ENCODE measurements around the gene GNGT2. TPM values are rescaled to one million over a fixed set of nuclear protein-coding genes. Genes with fewer than 3 reads are reported as not detected.

GNGT2 gene
- total and polyA plus RNA-seq, 2 experiments from 2014 or later = not detected

DNA sequence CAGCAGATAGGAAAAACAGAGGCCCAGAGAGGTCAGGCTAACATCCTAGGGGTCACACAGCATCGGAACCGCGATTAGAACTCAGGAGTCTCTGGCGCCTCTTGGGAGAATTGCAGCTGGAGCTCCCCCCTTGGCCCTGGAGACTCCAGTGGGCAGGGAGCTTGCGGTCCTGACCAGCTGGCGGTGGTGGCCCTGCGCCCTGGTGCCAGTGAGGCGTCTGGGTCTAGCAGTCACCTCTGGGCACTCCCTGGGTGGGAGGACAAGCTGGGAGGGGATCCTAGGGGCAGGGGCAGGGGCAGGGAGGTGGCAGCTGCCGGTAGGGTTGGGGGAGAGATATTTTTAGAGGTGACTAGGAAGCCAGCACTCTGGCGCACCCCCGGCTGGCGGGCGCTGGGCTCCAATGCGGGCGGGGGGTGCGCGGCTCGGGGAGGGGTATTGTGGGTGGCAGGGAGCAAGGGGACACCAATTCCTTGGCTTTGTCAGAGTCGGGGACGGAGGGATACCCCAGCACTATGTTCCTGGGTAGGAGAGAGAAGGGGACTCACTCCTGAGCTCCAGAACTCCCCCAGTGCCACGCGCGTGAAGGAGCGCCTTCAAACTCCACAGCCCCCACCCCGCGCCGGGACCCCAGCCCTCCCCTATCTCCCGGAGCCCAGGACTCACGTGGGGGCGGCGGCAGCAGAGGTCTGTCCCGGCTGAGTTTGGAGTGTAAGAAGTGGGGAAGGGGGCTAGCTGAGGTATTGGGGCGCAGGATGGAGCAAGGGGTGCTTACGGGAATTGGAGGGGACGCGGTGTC is 19.6 kb upstream of the GNGT2 start:
- 27% methylated on average over 18 of the region's 36 CpGs for WGBS (ENCODE audit: low lambda C conversion rate, missing lambda C conversion rate)
- Histone ChIP-seq H3K4me2 (peak overlapping the region; percentile 95), H3K36me3 (replicated peaks; ENCODE audit: insufficient read depth, low read depth) (no peaks in the 10 kb centered on the region), H3K4me1 (ENCODE audit: insufficient read depth) (peaks cover 6% of the 10 kb centered on the region), H3K27me3 (peaks cover 50% of the 10 kb centered on the region), H3K79me2 (no peaks in the 10 kb centered on the region), H3K27ac (no peak overlapping the region), H4K20me1 (ENCODE audit: insufficient read depth, poor library complexity, severe bottlenecking) (no peaks in the 10 kb centered on the region), H3K9me2 (replicated peaks; ENCODE audit: insufficient read depth) (no peaks in the 10 kb centered on the region), H3K4me3 (peak overlapping the region; percentile 17), H2AFZ (no peak overlapping the region), H3K9me3 (ENCODE audit: low read depth) (no peaks in the 10 kb centered on the region)
- no peak for DNase-seq (ENCODE audit: low spot score)
- TF ChIP-seq EZH2 (IDR thresholded peaks at IDR 0.05; ENCODE audit: borderline replicate concordance) = no peak
- TF ChIP-seq, protein P1, sequence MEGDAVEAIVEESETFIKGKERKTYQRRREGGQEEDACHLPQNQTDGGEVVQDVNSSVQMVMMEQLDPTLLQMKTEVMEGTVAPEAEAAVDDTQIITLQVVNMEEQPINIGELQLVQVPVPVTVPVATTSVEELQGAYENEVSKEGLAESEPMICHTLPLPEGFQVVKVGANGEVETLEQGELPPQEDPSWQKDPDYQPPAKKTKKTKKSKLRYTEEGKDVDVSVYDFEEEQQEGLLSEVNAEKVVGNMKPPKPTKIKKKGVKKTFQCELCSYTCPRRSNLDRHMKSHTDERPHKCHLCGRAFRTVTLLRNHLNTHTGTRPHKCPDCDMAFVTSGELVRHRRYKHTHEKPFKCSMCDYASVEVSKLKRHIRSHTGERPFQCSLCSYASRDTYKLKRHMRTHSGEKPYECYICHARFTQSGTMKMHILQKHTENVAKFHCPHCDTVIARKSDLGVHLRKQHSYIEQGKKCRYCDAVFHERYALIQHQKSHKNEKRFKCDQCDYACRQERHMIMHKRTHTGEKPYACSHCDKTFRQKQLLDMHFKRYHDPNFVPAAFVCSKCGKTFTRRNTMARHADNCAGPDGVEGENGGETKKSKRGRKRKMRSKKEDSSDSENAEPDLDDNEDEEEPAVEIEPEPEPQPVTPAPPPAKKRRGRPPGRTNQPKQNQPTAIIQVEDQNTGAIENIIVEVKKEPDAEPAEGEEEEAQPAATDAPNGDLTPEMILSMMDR (IDR thresholded peaks at IDR 0.05; ENCODE audit: poor library complexity) = no peak
- no peak for TF ChIP-seq EZH2phosphoT487 (IDR thresholded peaks at IDR 0.05; ENCODE audit: low read depth, severe bottlenecking, unreplicated experiment)

GRCh38 chr17:49229076-49229804 is 18.9 kb upstream of the GNGT2 start:
- TF ChIP-seq EZH2phosphoT487 (IDR thresholded peaks at IDR 0.05; ENCODE audit: low read depth, severe bottlenecking, unreplicated experiment) = no peak
- no peak for TF ChIP-seq EZH2 (IDR thresholded peaks at IDR 0.05; ENCODE audit: borderline replicate concordance)
- TF ChIP-seq, protein P1 (IDR thresholded peaks at IDR 0.05; ENCODE audit: poor library complexity) = no peak
- no peaks in the 10 kb centered on the region for H3K79me2 ChIP-seq
- H3K27me3 ChIP-seq = peaks cover 57% of the 10 kb centered on the region
- H3K9me3 ChIP-seq (ENCODE audit: low read depth) = no peaks in the 10 kb centered on the region
- H3K9me2 ChIP-seq (replicated peaks; ENCODE audit: insufficient read depth) = no peaks in the 10 kb centered on the region
- no peak overlapping the region for H3K4me2 ChIP-seq
- no peak overlapping the region for H2AFZ ChIP-seq
- H3K27ac ChIP-seq = no peak overlapping the region
- WGBS (ENCODE audit: low lambda C conversion rate, missing lambda C conversion rate) = 71% methylated on average over 6 of the region's 6 CpGs
- no peaks in the 10 kb centered on the region for H4K20me1 ChIP-seq (ENCODE audit: insufficient read depth, poor library complexity, severe bottlenecking)
- no peaks in the 10 kb centered on the region for H3K36me3 ChIP-seq (replicated peaks; ENCODE audit: insufficient read depth, low read depth)
- DNase-seq (ENCODE audit: low spot score) = no peak
- no peak overlapping the region for H3K4me3 ChIP-seq
- peaks cover 10% of the 10 kb centered on the region for H3K4me1 ChIP-seq (ENCODE audit: insufficient read depth)

GRCh38 chr17:49227436-49228261 is 17.3 kb upstream of the GNGT2 start:
- TF ChIP-seq EZH2phosphoT487 (IDR thresholded peaks at IDR 0.05; ENCODE audit: low read depth, severe bottlenecking, unreplicated experiment) (no peak), EZH2 (IDR thresholded peaks at IDR 0.05; ENCODE audit: borderline replicate concordance) (no peak)
- TF ChIP-seq, protein P1 (IDR thresholded peaks at IDR 0.05; ENCODE audit: poor library complexity) = peak; percentile 75
- Histone ChIP-seq H3K4me3 (no peak overlapping the region), H3K4me2 (no peak overlapping the region), H3K9me3 (ENCODE audit: low read depth) (no peaks in the 10 kb centered on the region), H2AFZ (no peak overlapping the region), H4K20me1 (ENCODE audit: insufficient read depth, poor library complexity, severe bottlenecking) (no peaks in the 10 kb centered on the region), H3K79me2 (no peaks in the 10 kb centered on the region), H3K36me3 (replicated peaks; ENCODE audit: insufficient read depth, low read depth) (no peaks in the 10 kb centered on the region), H3K27me3 (peaks cover 73% of the 10 kb centered on the region), H3K4me1 (ENCODE audit: insufficient read depth) (peaks cover 17% of the 10 kb centered on the region), H3K27ac (no peak overlapping the region), H3K9me2 (replicated peaks; ENCODE audit: insufficient read depth) (no peaks in the 10 kb centered on the region)
- WGBS (ENCODE audit: low lambda C conversion rate, missing lambda C conversion rate) = 17% methylated on average over 5 of the region's 5 CpGs
- peak; percentile 83 for DNase-seq (ENCODE audit: low spot score)
